CD4-positive, alpha-beta T cell treated with Interleukin-6 for 4 hours (primary cell): ENCODE measurements around the gene RPS6KA4.

ENCODE experiments used
- DNase-seq: peaks from one replicate; pipeline ENCODE4 v3.0.0-alpha.2; 2020; ENCODE audit warnings: mixed read lengths

Gene RPS6KA4

DNA sequence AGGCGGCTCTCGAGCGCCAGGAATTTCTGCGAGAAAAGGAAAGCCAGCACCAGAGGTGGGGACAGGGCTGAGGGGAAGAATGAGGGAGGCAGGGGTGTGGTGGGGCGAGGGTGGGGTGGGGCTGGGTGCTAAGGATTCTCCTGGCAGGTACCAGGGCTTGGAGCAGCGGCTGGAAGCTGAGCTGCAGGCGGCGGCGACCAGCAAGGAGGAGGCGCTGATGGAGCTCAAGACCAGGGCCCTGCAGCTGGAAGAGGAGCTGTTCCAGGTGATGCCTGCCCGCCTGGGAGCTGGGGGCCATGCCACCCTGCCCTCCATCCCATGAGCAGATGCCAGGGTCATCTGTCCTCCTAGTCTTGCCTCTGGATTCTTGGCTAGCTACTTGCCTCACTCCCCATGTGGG, 9.6 kb upstream of the RPS6KA4 start:
- no peak for DNase-seq

DNA sequence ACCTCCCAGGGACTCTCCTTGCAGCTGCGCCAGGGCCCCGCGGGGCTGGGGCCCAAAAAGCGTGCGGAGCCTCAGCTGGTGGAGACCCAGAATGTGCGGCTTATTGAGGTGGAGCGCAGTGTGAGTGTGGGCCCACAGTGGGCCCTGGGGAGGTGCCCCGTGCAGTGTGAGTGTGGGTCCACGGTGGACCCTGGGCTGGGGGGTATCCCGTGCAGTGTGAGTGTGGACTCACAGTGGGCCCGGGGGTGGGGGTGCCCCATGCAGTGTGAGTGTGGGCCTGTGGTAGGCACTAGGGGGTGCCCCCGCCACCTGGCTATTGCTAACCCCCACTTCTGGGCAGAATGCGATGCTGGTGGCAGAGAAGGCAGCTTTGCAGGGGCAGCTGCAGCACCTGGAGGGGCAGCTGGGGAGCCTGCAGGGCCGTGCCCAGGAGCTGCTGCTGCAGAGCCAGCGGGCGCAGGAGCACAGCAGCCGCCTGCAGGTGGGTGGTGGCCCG, 7.8 kb upstream of the RPS6KA4 start:
- no peak for DNase-seq

DNA sequence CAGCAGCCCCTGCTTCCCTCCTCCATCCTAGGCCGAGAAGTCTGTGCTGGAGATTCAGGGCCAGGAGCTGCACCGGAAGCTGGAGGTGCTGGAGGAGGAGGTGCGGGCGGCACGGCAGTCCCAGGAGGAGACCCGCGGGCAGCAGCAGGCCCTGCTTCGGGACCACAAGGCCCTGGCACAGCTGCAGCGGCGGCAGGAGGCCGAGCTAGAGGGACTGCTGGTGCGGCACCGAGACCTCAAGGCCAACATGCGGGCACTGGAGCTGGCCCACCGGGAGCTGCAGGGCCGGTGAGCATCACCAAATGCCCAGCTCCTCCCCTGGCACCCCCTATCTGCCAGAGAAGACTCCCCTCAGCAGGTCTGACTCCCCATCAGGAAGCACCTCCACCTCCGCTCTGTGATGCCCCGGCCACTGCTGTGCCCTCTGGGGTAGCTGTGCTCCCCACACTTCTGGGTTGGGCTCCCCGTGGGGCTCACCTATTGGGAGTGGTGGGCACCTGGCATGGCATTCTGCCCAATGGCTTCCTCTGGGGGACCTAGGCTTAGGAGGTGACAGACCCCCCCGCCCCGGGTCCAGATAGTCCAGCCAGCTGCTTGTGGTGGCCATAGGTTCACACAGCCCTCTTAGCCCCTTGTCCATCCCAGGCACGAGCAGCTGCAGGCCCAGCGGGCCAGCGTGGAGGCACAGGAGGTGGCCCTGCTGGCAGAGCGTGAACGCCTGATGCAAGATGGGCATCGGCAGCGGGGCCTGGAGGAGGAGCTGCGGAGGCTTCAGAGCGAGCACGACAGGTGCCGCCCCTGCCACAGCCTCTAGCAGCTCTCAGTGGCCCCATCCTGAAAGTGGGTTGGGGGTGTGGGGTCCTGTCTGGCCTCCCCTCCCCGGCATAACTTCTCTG, 6.6 kb upstream of the RPS6KA4 start:
- no peak for DNase-seq

DNA sequence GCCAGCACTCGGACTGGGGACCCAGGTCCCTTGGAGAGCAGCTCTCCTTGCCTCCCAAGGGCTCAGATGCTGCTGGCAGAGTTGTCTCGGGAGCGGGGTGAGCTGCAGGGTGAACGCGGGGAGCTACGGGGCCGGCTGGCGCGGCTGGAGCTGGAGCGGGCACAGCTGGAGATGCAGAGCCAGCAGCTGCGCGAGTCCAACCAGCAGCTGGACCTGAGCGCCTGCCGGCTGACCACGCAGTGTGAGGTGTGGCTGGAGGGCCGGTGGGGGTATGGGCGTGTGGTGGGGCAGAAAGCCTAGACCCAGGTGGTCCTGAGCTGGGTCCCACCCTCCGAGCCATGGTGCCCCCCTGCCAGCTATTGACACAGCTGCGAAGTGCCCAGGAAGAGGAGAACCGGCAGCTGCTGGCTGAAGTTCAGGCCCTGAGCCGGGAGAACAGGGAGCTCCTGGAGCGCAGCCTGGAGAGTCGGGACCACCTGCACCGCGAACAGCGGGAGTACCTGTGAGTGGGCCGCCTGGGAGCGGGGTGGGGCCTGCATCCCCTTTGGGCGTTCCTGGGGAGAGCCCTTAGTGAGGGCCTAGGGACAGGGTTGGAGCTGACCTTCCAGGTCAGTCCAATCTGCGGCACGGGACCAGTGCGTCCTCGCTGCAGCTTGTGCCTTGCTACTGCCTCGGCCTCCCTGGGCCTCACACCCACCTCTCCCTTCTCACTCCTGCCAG, 5.8 kb upstream of the RPS6KA4 start:
- DNase-seq = no peak

DNA sequence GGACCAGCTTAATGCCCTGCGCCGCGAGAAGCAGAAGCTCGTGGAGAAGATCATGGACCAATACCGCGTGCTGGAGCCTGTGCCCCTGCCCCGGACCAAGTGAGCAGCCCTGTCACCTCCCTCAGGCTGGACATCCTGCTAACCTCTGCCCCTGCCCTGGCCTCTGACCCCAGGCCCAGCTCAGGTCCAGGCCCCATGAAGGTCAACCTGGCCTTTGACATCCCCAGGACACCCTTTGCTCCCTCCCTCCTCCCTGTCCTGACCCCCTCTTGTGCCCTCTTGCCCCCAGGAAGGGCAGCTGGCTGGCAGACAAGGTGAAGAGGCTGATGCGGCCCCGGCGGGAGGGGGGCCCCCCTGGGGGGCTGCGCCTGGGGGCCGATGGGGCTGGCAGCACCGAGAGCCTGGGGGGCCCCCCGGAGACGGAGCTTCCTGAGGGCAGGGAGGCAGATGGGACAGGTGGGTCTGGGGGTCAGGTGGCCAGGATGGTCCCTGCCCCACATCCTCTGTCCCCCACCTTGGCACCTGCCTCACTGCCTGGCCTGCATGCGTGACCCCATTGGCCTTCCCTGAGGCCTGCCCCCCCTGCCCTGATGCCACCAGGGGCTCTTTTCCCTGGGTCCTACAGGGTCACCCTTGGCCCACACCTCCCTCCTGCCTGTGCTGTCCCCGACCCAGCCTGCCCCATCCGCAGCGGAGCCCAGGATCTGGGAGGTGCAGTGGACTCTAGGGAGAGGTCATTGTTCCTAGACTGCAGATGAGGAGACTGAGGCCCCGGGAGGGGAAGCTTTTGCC, 5.1 kb upstream of the RPS6KA4 start:
- no peak for DNase-seq

DNA sequence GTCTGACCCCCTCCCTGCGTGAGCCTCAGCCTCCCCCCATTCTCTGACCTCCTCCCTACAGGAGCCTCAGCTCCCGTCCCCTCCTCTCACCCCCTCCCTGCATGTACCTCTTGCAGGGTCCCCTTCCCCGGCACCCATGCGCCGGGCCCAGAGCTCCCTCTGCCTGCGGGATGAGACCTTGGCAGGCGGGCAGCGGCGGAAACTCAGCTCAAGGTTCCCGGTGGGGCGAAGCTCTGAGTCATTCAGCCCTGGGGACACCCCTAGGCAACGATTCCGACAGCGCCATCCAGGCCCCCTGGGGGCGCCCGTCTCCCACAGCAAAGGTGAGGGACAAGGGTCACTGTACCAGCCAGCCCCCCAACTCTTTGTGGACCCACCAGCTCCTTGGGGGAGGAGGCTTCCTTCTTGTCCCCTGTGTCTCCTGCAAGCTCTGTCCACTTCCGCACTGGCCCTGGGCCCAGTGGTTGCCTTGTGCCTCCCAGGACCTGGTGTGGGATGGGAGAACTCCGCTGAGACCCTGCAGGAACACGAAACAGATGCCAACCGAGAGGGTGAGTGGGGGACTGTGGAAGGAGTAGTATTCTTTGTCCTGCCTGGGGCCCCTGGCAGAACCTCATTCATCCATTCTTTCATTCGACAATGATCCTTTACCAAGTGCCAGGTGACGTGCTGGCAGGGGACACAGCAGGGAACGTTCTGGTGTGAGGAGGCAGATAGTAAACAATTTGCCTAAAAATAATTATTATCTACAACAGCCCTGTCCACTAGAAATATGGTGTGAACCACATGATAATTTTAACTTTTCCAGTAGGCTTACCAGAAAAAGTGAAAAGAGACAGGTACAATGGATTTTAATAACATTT, 3.7 kb upstream of the RPS6KA4 start:
- peak; percentile 57 for DNase-seq

DNA sequence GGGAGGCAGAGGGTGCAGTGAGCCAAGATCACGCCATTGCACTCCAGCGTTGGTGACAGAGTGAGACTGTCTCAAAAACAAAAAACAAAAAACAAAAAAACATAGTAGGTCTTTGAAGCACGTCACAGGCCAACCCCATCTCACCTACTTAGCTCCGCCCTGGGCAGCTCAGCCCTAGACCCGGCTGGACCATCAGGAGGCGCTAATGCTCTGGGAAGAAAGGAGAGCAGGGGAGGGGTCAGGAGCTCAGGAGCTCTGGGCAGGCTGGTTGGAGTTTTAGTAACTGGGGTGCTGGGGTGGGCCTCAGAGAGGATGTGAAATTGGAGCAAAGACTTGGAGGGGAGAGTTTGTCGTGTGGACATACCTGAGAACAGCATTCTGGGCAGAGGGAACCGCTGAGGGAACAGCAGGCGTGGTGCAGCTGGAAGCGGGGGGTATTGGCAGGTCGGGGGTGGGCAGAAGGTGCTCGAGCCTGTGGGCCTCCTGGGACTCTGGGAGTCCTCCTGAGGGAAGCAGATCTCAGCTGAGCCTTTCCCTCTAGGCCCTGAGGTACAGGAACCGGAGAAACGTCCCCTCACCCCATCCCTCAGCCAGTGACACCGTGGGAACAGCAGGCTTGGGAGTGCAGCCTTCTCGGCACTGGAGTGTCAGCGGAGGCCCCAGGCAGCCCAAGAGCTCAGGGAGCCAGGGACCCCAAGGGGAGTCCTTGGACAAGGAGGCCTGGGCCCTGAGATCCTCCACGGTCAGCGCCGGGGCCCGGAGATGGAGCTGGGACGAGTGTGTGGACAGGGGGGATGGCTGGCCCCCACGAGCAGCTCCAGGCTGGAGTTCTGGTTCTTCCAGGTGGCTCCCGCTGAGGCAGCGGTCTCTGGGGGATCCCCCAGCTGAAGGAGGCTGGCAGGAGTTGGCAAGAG, 2.2 kb upstream of the RPS6KA4 start:
- no peak for DNase-seq

DNA sequence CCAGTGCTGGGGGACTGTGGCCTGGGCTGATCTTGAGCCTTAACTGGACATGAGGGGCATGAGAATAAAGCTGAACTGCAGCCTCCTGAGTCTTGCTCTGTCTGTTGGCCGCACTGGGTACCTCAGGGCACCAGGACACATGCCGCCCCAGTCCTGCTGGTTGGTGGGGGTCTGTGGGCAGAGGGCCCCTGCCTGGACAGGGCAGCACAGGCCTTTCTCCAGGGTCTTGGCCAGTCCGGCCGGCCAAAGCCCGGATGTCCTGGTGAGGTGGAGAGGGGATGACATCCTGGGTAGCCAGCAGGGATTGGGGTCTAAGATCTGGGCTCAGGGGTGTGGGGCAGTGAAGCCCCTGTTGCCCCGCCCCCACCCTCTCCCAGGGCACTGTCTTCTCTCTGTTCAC, 1.5 kb upstream of the RPS6KA4 start:
- no peak for DNase-seq

DNA sequence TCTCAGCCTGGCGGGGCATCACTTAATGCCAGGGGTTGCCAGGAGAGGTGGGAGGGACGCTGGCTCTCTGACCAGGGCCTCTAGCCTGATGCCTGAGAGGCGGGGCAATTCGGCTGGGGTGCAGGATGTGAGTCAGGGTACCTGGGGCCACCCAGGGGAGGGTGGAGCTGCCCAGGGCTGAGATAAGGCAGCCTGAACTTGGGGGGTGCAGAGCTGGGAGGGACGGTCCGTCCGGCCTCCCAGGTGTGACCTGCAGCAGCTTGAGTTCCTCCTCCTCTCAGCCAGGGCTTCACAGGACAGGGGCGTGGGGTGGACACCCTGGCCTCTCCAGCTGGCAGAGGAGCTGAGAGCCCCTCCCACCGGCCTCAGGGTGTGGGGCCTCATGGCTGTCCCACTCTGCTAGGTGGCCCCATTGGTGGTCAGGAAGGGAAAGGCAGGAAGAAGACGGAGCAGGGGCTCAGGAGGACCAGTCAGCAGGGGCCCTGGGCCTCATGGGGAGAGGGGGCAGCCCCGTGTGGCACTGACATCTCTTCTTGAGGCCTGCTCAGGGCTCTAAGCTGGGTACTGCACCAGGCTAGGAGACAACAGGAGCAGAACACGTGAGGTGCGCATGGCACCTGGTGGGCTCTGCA, 942 bp upstream of the RPS6KA4 start:
- DNase-seq = peak; percentile 66

DNA sequence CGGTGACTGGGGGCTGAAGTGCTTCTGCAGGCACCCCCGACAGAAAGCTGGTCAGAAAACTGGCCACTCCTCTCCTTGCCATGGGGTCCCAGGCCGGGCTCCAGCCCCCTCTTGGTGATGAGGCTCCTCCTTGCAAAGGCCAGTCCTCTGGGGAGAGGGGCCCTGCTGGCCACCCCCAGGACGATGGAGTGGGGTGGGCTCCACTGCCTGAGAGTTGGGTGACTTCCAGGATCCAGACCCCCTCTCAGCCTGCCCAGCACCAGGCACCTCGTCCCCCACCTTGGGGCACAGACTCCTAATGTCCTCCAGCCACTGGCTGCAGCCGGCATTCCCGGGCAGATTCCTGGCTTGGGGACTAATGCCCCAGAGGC, 441 bp upstream of the RPS6KA4 start:
- DNase-seq = no peak

DNA sequence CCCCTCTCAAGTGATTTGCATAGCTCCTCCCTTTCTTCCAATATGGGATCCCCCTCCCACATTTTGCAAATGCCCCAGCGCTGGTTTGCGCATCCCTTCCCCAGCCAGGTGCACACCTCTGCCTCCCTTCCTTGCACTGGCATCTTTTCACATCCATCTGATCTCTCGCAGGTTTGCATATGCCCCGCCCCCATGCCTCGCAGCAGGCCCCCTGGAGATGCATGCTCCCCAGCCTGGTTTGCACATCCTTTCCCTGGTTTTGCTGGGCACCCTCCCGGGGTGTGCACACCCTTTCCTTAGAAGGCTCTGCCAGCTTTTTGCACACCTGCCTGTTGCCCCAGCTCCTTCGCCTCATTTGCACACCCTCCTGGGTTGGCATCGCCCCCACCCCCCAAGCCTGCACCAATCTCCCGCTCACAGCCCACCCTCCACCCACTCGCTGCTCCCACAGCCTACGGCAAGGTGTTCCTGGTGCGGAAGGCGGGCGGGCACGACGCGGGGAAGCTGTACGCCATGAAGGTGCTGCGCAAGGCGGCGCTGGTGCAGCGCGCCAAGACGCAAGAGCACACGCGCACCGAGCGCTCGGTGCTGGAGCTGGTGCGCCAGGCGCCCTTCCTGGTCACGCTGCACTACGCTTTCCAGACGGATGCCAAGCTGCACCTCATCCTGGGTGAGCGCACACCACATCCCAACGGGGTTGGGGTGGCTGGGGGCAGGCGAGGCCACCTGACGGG, 917 bp downstream of the RPS6KA4 start:
- DNase-seq = peak; percentile 51

DNA sequence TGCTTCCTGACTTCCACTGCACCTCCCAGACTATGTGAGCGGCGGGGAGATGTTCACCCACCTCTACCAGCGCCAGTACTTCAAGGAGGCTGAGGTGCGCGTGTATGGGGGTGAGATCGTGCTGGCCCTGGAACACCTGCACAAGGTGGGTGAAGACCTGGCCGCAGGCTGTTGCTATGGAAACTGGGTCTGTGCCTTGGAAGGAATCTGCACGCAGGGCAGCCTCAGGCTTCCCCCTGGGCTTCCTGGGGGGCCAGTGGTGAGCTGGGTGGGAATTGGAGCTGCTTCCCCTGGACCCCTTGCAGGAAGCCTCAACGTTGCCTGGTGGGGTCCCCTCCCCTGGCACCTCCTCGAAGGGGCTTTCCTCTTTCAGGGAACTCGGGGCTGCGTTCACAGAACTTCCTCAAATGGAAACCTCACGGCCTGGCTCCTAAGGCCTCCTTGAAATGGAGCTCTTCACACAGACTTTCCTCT, 1.5 kb downstream of the RPS6KA4 start:
- no peak for DNase-seq

DNA sequence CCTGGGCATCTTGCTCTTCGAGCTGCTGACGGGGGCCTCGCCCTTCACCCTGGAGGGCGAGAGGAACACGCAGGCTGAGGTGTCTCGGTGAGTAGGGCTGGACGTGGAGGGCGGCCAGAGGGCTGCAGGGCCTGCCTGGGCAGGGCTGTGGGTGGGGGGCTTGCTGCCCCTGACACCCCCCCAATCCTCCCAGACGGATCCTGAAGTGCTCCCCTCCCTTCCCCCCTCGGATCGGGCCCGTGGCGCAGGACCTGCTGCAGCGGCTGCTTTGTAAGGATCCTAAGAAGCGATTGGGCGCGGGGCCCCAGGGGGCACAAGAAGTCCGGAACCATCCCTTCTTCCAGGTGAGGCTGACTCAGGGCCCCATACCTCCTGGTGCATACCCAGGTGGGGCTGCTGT, 2.7 kb downstream of the RPS6KA4 start:
- no peak for DNase-seq

DNA sequence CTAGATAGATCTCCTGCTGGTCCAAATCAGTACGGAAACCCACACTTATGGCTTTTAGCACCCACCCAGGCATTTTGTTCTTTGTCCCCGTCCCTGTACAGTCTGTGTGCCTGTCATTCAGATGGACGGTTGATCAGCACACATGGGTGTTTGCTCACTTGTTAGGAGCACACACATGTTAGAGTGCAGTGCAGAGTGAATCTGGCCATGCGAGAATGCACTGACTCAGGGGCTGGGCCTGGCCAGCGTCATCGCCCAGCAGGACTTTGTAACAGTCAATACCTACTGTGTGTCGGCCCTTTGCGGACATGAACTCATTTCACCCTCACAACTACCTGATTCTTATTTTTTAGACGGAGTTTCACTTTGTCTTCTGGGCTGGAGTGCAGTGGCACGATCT, 3.4 kb downstream of the RPS6KA4 start:
- DNase-seq = no peak

DNA sequence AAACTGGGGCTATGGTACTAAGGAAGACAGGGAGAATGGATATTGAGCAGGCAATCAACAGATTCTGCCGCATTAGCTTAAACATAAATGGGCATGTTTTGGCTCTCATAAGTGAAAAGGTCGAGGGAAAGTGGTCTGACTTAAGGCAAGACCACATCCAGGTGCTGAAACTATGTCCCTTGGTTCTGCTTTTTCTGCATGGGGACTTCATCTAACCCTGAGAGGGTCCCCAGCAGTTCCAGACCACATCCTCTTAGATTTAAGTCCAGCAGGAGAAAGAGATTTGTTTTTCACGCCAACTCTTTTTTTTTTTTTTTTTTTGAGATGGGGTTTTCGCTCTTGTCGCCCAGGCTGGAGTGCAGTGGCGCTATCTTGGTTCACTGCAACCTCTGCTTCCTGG, 5.5 kb downstream of the RPS6KA4 start:
- DNase-seq = no peak

DNA sequence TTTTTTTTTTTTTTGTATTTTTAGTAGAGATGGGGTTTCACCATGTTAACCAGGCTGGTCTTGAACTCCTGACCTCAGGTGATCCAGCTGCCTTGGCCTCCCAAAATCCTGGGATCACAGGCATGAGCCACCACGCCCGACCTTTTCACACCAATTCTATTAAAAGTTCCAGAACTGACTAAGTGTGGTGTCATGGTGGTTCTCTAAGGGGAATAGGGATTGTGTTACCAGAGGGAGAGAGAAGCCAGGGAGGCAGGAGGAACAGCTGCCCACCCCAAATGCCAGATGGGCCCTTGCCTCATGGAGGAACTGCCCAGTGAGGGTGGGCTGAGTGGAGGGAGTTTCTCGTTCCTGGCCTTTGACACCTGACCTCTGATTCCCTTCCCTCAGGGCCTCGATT, 5.9 kb downstream of the RPS6KA4 start:
- no peak for DNase-seq

DNA sequence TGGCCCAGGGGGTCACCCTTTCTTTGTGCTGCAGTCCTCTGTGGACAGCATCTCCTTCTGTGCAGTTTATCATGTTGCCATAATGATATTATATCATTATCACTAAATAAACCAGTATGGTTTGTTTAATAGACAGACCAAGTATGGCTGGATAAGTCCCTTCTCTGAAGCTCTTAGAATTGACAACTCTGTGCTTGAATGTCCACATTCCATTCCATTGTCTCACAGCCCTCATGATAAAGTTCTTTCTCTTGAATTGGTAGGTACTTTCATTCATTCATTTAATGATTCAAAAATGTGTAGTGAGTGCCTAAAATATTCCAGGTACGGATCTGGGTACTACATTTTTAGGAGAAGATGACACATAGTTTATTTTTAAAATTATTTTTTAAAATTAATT, 7.8 kb downstream of the RPS6KA4 start:
- DNase-seq = no peak

DNA sequence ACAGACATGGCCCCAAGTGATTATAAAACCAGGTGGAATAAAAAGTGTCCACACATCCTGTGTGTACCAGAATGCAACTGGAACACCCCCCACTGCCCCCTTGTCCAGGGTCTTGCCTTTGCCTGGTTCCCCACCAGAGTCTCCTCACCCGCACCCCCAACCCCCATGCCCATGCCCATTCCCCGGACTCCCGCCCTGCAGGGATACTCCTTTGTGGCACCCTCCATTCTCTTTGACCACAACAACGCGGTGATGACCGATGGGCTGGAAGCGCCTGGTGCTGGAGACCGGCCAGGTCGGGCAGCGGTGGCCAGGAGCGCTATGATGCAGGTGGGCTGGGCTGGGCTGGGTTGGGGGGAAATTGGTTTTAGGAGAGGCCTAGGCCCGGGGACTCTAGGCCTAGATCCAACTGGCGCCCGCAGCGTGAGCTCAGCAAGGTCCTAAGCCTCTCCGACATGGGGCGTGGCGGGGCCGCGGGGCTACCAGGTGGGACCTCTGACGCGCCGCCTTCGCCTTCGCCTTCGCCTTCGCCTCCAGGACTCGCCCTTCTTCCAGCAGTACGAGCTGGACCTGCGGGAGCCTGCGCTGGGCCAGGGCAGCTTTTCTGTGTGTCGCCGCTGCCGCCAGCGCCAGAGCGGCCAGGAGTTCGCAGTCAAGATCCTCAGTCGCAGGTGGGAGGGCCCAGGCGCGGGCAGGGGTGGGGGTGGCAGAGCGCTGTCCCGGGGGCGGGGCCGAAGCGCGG, 9.1 kb downstream of the RPS6KA4 start:
- DNase-seq = no peak

DNA sequence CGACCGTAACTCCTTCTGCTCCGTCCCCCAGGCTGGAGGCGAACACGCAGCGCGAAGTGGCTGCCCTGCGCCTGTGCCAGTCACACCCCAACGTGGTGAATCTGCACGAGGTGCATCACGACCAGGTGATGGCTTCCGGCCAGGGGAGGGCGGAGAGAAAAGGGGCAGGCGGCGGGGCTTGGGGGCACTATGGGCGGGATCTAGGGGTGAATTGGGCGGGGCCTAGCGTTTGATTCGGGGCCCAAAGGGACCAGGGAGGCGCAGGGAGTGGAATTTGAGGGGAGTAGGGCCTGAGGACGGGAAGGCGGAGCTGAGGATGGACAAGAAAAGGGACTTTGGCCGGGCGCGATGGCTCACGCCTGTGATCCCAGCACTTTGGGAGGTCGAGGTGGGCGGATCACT, 9.7 kb downstream of the RPS6KA4 start:
- DNase-seq = no peak
